ENCODE results near the gene CNPY3. TPM values are rescaled to one million over a fixed set of nuclear protein-coding genes. Genes with fewer than 3 reads are reported as not detected.

Gene CNPY3
- total and polyA plus RNA-seq, 4 experiments from 2014 or later = 83.4 to 95.8 (median 89.7) TPM

GRCh38 chr6:42962502-42963178 is 33.4 kb downstream of the CNPY3 start:
- DNase-seq = no peak
- ChIA-PET CTCF (ENCODE audit: partially characterized antibody) (no interaction called here), POLR2A (ENCODE audit: partially characterized antibody) (interaction anchor here (1.6 kb wide), 1 partner anchor 34 kb away, joined by 3 read pairs; the partner anchor contains the start of gene CNPY3)
- peaks cover 7% of the 10 kb centered on the region for H3K36me3 ChIP-seq (ENCODE audit: insufficient read depth, low read length)
- peak overlapping the region in 3 of 8 donors; percentile 36 to 57 (median 41) for H3K4me3 Mint-ChIP-seq
- peaks cover 23 to 26% of the 10 kb centered on the region in 2 donors for H3K36me3 Mint-ChIP-seq
- H3K9me3 ChIP-seq (ENCODE audit: control insufficient read depth in 1 of 2, low read length in 2 of 2) = no peaks in the 10 kb centered on the region
- no peak overlapping the region for H3K27ac Mint-ChIP-seq
- intact Hi-C loops (cut with micrococcal nuclease) = loop anchor here (5.0 kb wide), 1 partner anchor 35 kb away; the partner anchor contains the start of gene CNPY3
- H3K4me3 ChIP-seq (ENCODE audit: low read length in 2 of 2) = no peak overlapping the region
- peaks cover 7 to 25% (median 11%) of the 10 kb centered on the region in 4 donors for H3K4me1 Mint-ChIP-seq
- no peaks in the 10 kb centered on the region for H3K9me3 Mint-ChIP-seq
- no peaks in the 10 kb centered on the region for H3K27me3 Mint-ChIP-seq
- no peaks in the 10 kb centered on the region for H3K27me3 ChIP-seq (ENCODE audit: insufficient read depth, low read length)
- H3K4me1 ChIP-seq (ENCODE audit: insufficient read depth, low read length) = peaks cover 11% of the 10 kb centered on the region
- no peak overlapping the region for H3K27ac ChIP-seq (ENCODE audit: low read depth, low read length)

GRCh38 chr6:42963179-42963854 is 34.0 kb downstream of the CNPY3 start:
- peaks cover 7 to 25% (median 11%) of the 10 kb centered on the region in 4 donors for H3K4me1 Mint-ChIP-seq
- no peak for DNase-seq
- H3K4me3 ChIP-seq (ENCODE audit: low read length in 2 of 2) = no peak overlapping the region
- no peaks in the 10 kb centered on the region for H3K27me3 ChIP-seq (ENCODE audit: insufficient read depth, low read length)
- no peaks in the 10 kb centered on the region for H3K9me3 Mint-ChIP-seq
- intact Hi-C loops (cut with micrococcal nuclease) = loop anchor here (5.0 kb wide), 1 partner anchor 36 kb away; the partner anchor contains the start of gene CNPY3
- H3K27ac ChIP-seq (ENCODE audit: low read depth, low read length) = no peak overlapping the region
- H3K36me3 Mint-ChIP-seq = peaks cover 23 to 29% of the 10 kb centered on the region in 2 donors
- H3K9me3 ChIP-seq (ENCODE audit: control insufficient read depth in 1 of 2, low read length in 2 of 2) = no peaks in the 10 kb centered on the region
- ChIA-PET POLR2A (ENCODE audit: partially characterized antibody) (interaction anchor here (1.3 to 1.7 kb wide), 2 partner anchors 21 to 34 kb away, joined by 6 read pairs; partner anchors contain the start of genes CNPY3 and PPP2R5D), CTCF (ENCODE audit: partially characterized antibody) (interaction anchor here (1.3 to 3.1 kb wide), 2 partner anchors 34 to 180 kb away, joined by 4 to 15 read pairs; partner anchors contain the start of gene CNPY3)
- peaks cover 7% of the 10 kb centered on the region for H3K36me3 ChIP-seq (ENCODE audit: insufficient read depth, low read length)
- H3K27ac Mint-ChIP-seq = no peak overlapping the region
- no peaks in the 10 kb centered on the region for H3K27me3 Mint-ChIP-seq
- H3K4me3 Mint-ChIP-seq = no peak overlapping the region
- peaks cover 11% of the 10 kb centered on the region for H3K4me1 ChIP-seq (ENCODE audit: insufficient read depth, low read length)

GRCh38 chr6:42963855-42964605 is 34.8 kb downstream of the CNPY3 start:
- no peak overlapping the region for H3K4me3 ChIP-seq (ENCODE audit: low read length in 2 of 2)
- ChIA-PET CTCF (ENCODE audit: partially characterized antibody) (interaction anchor here (0.7 to 3.1 kb wide), 6 partner anchors 11 to 531 kb away, joined by 3 to 15 read pairs (median 4); partner anchors contain the start of genes CNPY3 and PPP2R5D), POLR2A (ENCODE audit: partially characterized antibody) (interaction anchor here (1.3 to 1.7 kb wide), 2 partner anchors 20 to 34 kb away, joined by 6 read pairs; partner anchors contain the start of genes CNPY3 and PPP2R5D)
- H3K9me3 ChIP-seq (ENCODE audit: control insufficient read depth in 1 of 2, low read length in 2 of 2) = no peaks in the 10 kb centered on the region
- H3K27ac Mint-ChIP-seq = no peak overlapping the region
- H3K4me1 Mint-ChIP-seq = peaks cover 7 to 27% (median 11%) of the 10 kb centered on the region in 4 donors
- DNase-seq = peak in 3 of 5 donors; percentile 28 to 42 (median 37)
- intact Hi-C loops (cut with micrococcal nuclease) = loop anchor here (5.0 kb wide), 1 partner anchor 37 kb away; the partner anchor contains the start of gene CNPY3
- H3K4me3 Mint-ChIP-seq = no peak overlapping the region
- no peaks in the 10 kb centered on the region for H3K27me3 Mint-ChIP-seq
- H3K4me1 ChIP-seq (ENCODE audit: insufficient read depth, low read length) = peaks cover 11% of the 10 kb centered on the region
- H3K9me3 Mint-ChIP-seq = no peaks in the 10 kb centered on the region
- no peaks in the 10 kb centered on the region for H3K27me3 ChIP-seq (ENCODE audit: insufficient read depth, low read length)
- H3K36me3 Mint-ChIP-seq = peaks cover 27 to 33% of the 10 kb centered on the region in 2 donors
- no peak overlapping the region for H3K27ac ChIP-seq (ENCODE audit: low read depth, low read length)
- peaks cover 13% of the 10 kb centered on the region for H3K36me3 ChIP-seq (ENCODE audit: insufficient read depth, low read length)

GRCh38 chr6:42966571-42966970 is 37.3 kb downstream of the CNPY3 start:
- Histone ChIP-seq H3K27me3 (ENCODE audit: insufficient read depth, low read length) (no peaks in the 10 kb centered on the region), H3K27ac (ENCODE audit: low read depth, low read length) (no peak overlapping the region), H3K4me3 (ENCODE audit: low read length in 2 of 2) (no peak overlapping the region), H3K9me3 (ENCODE audit: control insufficient read depth in 1 of 2, low read length in 2 of 2) (no peaks in the 10 kb centered on the region), H3K4me1 (ENCODE audit: insufficient read depth, low read length) (no peaks in the 10 kb centered on the region), H3K36me3 (ENCODE audit: insufficient read depth, low read length) (peaks cover 18% of the 10 kb centered on the region)
- intact Hi-C loops (cut with micrococcal nuclease) = no loop called here
- Mint-ChIP-seq H3K27ac (peak overlapping the region in 2 of 7 donors; percentile 29 to 42), H3K36me3 (peaks cover 32 to 36% of the 10 kb centered on the region in 2 donors), H3K27me3 (no peaks in the 10 kb centered on the region), H3K9me3 (no peaks in the 10 kb centered on the region), H3K4me1 (peaks cover 0 to 8% (median 3%) of the 10 kb centered on the region in 4 donors), H3K4me3 (no peak overlapping the region)
- CTCF ChIA-PET (ENCODE audit: partially characterized antibody) = no interaction called here
- no peak for DNase-seq
- POLR2A ChIA-PET (ENCODE audit: partially characterized antibody) = interaction anchor here (2.5 kb wide), 1 partner anchor 13 kb away, joined by 6 read pairs; the partner anchor contains the start of gene PEX6

GRCh38 chr6:42967228-42967627 is 37.9 kb downstream of the CNPY3 start:
- POLR2A ChIA-PET (ENCODE audit: partially characterized antibody) = interaction anchor here (0.6 to 2.5 kb wide), 2 partner anchors 12 to 70 kb away, joined by 3 to 6 read pairs; partner anchors contain the start of gene PEX6
- CTCF ChIA-PET (ENCODE audit: partially characterized antibody) = no interaction called here
- H3K36me3 ChIP-seq (ENCODE audit: insufficient read depth, low read length) = peaks cover 18% of the 10 kb centered on the region

DNA sequence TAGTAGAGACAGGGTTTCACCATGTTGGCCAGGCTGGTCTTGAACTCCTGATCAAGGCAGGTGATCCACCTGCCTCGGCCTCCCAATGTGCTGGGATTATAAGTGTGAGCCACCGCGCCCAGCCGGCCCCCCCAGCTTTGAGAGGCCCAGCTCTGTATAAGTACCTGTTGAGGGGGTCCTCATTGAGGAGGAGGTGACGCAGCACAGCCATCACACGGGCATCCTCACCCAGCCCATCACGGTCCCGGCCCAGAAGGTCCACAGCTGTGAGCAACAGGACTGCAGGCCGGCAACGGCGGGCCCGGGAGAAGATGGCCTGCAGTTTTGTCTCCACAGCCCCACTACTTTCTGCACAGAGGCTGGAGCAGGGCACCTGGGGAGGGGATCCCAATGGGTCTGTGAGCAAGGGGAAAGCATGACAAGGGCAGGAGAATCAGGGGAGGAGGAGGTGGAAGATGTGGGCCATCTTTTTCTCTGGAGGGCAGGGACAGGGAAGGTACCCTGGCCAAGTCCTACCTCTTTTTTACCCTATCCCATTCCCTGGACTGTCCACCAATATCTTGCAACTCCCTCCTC is 38.9 kb downstream of the CNPY3 start:
- ChIA-PET CTCF (ENCODE audit: partially characterized antibody) (no interaction called here), POLR2A (ENCODE audit: partially characterized antibody) (interaction anchor here (0.6 to 2.5 kb wide), 3 partner anchors 11 to 71 kb away, joined by 3 to 6 read pairs (median 3); partner anchors contain the start of genes PEX6 and PPP2R5D)
- H3K27me3 ChIP-seq (ENCODE audit: insufficient read depth, low read length) = no peaks in the 10 kb centered on the region
- H3K27ac ChIP-seq (ENCODE audit: low read depth, low read length) = no peak overlapping the region
- no peak for DNase-seq
- H3K4me3 Mint-ChIP-seq = no peak overlapping the region
- H3K27me3 Mint-ChIP-seq = no peaks in the 10 kb centered on the region
- H3K4me3 ChIP-seq (ENCODE audit: low read length in 2 of 2) = no peak overlapping the region
- peaks cover 18% of the 10 kb centered on the region for H3K36me3 ChIP-seq (ENCODE audit: insufficient read depth, low read length)
- H3K9me3 ChIP-seq (ENCODE audit: control insufficient read depth in 1 of 2, low read length in 2 of 2) = no peaks in the 10 kb centered on the region
- peaks cover 0 to 6% (median 2%) of the 10 kb centered on the region in 4 donors for H3K4me1 Mint-ChIP-seq
- intact Hi-C loops (cut with micrococcal nuclease) = no loop called here
- no peak overlapping the region for H3K27ac Mint-ChIP-seq
- H3K4me1 ChIP-seq (ENCODE audit: insufficient read depth, low read length) = no peaks in the 10 kb centered on the region
- H3K36me3 Mint-ChIP-seq = peaks cover 22 to 38% of the 10 kb centered on the region in 2 donors
- no peaks in the 10 kb centered on the region for H3K9me3 Mint-ChIP-seq

More at GRCh38 chr6:42967228-42967627, 37.9 kb downstream of the CNPY3 start:
- Histone ChIP-seq H3K27me3 (ENCODE audit: insufficient read depth, low read length) (no peaks in the 10 kb centered on the region), H3K4me3 (ENCODE audit: low read length in 2 of 2) (no peak overlapping the region), H3K4me1 (ENCODE audit: insufficient read depth, low read length) (no peaks in the 10 kb centered on the region), H3K9me3 (ENCODE audit: control insufficient read depth in 1 of 2, low read length in 2 of 2) (no peaks in the 10 kb centered on the region), H3K27ac (ENCODE audit: low read depth, low read length) (no peak overlapping the region)
- H3K4me3 Mint-ChIP-seq = no peak overlapping the region
- intact Hi-C loops (cut with micrococcal nuclease) = no loop called here
- H3K9me3 Mint-ChIP-seq = no peaks in the 10 kb centered on the region
- no peaks in the 10 kb centered on the region for H3K27me3 Mint-ChIP-seq
- no peak overlapping the region for H3K27ac Mint-ChIP-seq
- H3K4me1 Mint-ChIP-seq = peaks cover 0 to 6% (median 2%) of the 10 kb centered on the region in 4 donors
- no peak for DNase-seq
- H3K36me3 Mint-ChIP-seq = peaks cover 28 to 41% of the 10 kb centered on the region in 2 donors

Measured in CD4-positive, alpha-beta memory T cell (primary cell).